Measurements from ENCODE around the gene LRP6. TPM values are rescaled to one million over a fixed set of nuclear protein-coding genes. Genes with fewer than 3 reads are reported as not detected.

The LRP6 gene
- total and polyA plus RNA-seq, 2 donors, result 3.3 to 11.7 TPM

DNA sequence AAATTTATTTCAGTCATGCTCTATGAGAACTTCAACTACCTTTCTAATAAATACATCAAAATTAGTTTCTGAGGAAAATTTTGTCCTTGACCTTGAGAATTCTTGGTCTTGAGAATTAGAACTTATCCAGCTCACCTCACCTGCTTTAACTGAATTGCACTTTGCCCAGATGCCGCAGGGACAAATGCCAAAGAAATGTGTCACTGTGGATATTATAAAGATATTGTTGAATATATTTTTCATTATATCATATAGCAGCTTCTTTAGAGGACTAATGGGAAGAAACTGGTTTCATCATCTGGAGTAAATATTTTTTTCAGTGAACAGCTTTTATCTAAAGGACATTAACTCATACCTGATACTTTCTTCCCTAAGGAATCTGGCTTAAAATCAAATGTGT lies 54.1 kb downstream of the LRP6 start:
- Histone ChIP-seq H3K9me3 (ENCODE audit: control insufficient read depth in 2 of 2, insufficient read depth in 1 of 2, low read length in 1 of 2) (no peaks in the 10 kb centered on the region), H3K4me3 (ENCODE audit: low read length in 2 of 2) (no peak overlapping the region), H3K27ac (ENCODE audit: low read depth in 1 of 2, low read length in 1 of 2) (no peak overlapping the region), H3K36me3 (ENCODE audit: control insufficient read depth in 2 of 2, insufficient read depth in 2 of 2, low read length in 1 of 2) (no peaks in the 10 kb centered on the region), H3K27me3 (ENCODE audit: control insufficient read depth in 2 of 2, insufficient read depth in 1 of 2, low read length in 1 of 2) (no peaks in the 10 kb centered on the region), H3K4me1 (ENCODE audit: control insufficient read depth in 2 of 2, insufficient read depth in 2 of 2, low read length in 2 of 2) (peaks cover 0 to 3% of the 10 kb centered on the region in 2 donors)
- WGBS, result 100% methylated on average over 1 of the region's 1 CpG
- no peak for DNase-seq (ENCODE audit: low read depth in 6 of 9, low spot score in 9 of 9)

DNA sequence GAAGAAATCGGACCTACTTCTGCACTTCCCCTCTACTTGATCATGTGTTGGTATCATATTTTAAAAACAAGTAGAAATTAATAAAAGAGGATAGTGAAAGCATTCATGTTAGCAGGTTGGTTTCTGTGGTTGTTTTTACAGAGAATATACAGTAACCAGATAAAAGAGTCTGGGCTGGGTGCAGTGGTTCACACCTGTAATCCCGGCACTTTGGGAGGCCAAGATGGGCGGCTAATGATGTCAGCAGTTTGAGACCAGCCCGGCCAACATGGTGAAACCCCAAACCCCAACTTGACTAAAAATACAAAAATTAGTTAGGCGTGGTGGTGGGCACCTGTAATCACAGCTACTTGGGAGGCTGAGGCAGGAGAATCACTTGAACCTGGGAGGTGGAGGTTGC lies 55.9 kb downstream of the LRP6 start:
- no peak overlapping the region for H3K4me3 ChIP-seq (ENCODE audit: low read length in 2 of 2)

DNA sequence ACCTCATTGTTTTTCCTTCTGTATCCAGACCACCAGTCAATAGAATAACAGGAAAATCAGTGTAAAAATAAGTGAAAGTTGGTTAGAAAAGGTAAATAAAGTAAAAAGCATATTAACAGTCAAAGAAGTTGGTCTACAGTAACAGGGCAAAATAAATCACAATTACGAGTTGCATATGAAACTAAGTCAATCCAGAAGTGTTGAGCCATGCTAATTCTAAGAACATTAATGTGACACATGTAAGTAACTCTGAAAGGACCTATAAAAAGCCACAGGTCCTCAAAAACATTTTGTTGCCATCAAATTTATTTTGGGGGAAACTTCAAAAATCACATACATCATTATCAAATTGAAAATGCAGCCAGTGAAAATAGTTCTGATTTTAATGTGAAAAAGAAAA lies 56.4 kb downstream of the LRP6 start:
- no peak for DNase-seq (ENCODE audit: low read depth in 6 of 9, low spot score in 9 of 9)
- Histone ChIP-seq H3K27ac (ENCODE audit: low read depth in 1 of 2, low read length in 1 of 2) (no peak overlapping the region), H3K4me1 (ENCODE audit: control insufficient read depth in 2 of 2, insufficient read depth in 2 of 2, low read length in 2 of 2) (no peaks in the 10 kb centered on the region), H3K27me3 (ENCODE audit: control insufficient read depth in 2 of 2, insufficient read depth in 1 of 2, low read length in 1 of 2) (no peaks in the 10 kb centered on the region), H3K36me3 (ENCODE audit: control insufficient read depth in 2 of 2, insufficient read depth in 2 of 2, low read length in 1 of 2) (no peaks in the 10 kb centered on the region), H3K9me3 (ENCODE audit: control insufficient read depth in 2 of 2, insufficient read depth in 1 of 2, low read length in 1 of 2) (no peaks in the 10 kb centered on the region), H3K4me3 (ENCODE audit: low read length in 2 of 2) (no peak overlapping the region)
- 97% methylated on average over 1 of the region's 1 CpG for whole genome bisulfite sequencing

More for the DNA sequence above, 55.9 kb downstream of the LRP6 start:
- Histone ChIP-seq H3K27me3 (ENCODE audit: control insufficient read depth in 2 of 2, insufficient read depth in 1 of 2, low read length in 1 of 2) (no peaks in the 10 kb centered on the region), H3K9me3 (ENCODE audit: control insufficient read depth in 2 of 2, insufficient read depth in 1 of 2, low read length in 1 of 2) (no peaks in the 10 kb centered on the region), H3K27ac (ENCODE audit: low read depth in 1 of 2, low read length in 1 of 2) (no peak overlapping the region), H3K36me3 (ENCODE audit: control insufficient read depth in 2 of 2, insufficient read depth in 2 of 2, low read length in 1 of 2) (no peaks in the 10 kb centered on the region), H3K4me1 (ENCODE audit: control insufficient read depth in 2 of 2, insufficient read depth in 2 of 2, low read length in 2 of 2) (no peaks in the 10 kb centered on the region)
- WGBS, result 38% methylated on average over 5 of the region's 5 CpGs
- DNase-seq (ENCODE audit: low read depth in 6 of 9, low spot score in 9 of 9), result peak in 1 of 9 donors; percentile 15

DNA sequence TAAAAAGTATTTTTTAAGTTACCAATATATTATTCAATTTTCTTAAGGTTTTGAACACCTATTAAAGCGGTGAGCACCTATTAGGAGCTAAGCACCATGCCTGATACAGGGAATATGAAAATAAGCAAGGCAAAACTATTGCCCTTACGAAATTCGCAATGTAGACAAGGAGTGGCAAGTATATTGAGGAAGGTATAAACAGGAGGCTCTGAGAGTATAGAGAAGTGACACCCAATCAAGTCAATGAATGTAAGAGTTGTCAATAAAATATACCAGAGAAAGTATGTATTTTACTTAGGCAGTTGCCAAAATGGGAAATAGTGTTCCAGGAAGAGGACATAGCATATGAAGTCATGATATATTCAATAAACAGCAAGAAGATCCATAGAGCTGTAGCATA lies 57.2 kb downstream of the LRP6 start:
- no peak overlapping the region for H3K27ac ChIP-seq (ENCODE audit: low read depth in 1 of 2, low read length in 1 of 2)
- H3K27me3 ChIP-seq (ENCODE audit: control insufficient read depth in 2 of 2, insufficient read depth in 1 of 2, low read length in 1 of 2), result no peaks in the 10 kb centered on the region
- H3K9me3 ChIP-seq (ENCODE audit: control insufficient read depth in 2 of 2, insufficient read depth in 1 of 2, low read length in 1 of 2), result no peaks in the 10 kb centered on the region
- no peak for DNase-seq (ENCODE audit: low read depth in 6 of 9, low spot score in 9 of 9)
- H3K4me1 ChIP-seq (ENCODE audit: control insufficient read depth in 2 of 2, insufficient read depth in 2 of 2, low read length in 2 of 2), result no peaks in the 10 kb centered on the region
- H3K4me3 ChIP-seq (ENCODE audit: low read length in 2 of 2), result no peak overlapping the region
- 98% methylated on average over 3 of the region's 3 CpGs for WGBS
- H3K36me3 ChIP-seq (ENCODE audit: control insufficient read depth in 2 of 2, insufficient read depth in 2 of 2, low read length in 1 of 2), result no peaks in the 10 kb centered on the region

DNA sequence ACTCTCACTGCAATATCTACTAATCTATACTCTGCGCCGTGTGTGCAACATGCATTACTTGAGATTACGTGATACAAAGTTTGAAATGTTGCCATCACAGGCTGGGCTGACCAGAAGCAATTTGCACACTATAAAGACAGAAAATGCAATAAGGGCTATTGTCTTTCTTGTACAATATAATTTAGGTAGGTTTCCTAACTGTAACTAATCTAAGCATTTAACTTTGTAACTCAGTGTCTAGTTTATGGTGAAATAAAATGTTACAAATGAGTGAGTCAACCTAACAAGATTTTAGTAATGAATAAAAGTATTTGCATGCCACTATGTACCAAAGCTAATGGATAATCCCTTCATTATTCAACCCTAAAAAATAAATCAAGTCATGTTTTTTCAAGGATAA lies 57.8 kb downstream of the LRP6 start:
- Histone ChIP-seq H3K4me3 (ENCODE audit: low read length in 2 of 2) (no peak overlapping the region), H3K9me3 (ENCODE audit: control insufficient read depth in 2 of 2, insufficient read depth in 1 of 2, low read length in 1 of 2) (no peaks in the 10 kb centered on the region), H3K27ac (ENCODE audit: low read depth in 1 of 2, low read length in 1 of 2) (no peak overlapping the region), H3K36me3 (ENCODE audit: control insufficient read depth in 2 of 2, insufficient read depth in 2 of 2, low read length in 1 of 2) (no peaks in the 10 kb centered on the region), H3K27me3 (ENCODE audit: control insufficient read depth in 2 of 2, insufficient read depth in 1 of 2, low read length in 1 of 2) (no peaks in the 10 kb centered on the region), H3K4me1 (ENCODE audit: control insufficient read depth in 2 of 2, insufficient read depth in 2 of 2, low read length in 2 of 2) (no peaks in the 10 kb centered on the region)
- 85% methylated on average over 3 of the region's 3 CpGs for WGBS
- no peak for DNase-seq (ENCODE audit: low read depth in 6 of 9, low spot score in 9 of 9)

DNA sequence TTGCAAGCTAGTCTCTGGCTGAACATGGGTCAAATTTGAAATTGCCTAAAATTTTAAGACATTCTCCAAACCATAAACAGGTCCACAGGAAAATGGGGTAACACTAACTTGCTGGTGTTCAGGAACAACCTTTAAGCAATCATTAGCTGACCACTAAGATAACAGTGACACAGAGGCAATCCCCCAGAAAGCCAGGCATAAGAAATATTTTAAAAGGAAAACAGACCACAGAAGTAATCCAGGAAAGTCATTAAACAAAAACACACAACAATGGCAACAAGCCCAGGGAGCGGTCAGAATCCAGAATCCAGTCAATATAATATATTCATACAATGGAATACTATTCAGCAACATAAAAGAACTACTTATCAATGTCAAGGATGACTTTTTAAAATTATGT lies 59.1 kb downstream of the LRP6 start:
- H3K4me3 ChIP-seq (ENCODE audit: low read length in 2 of 2), result no peak overlapping the region
- no peaks in the 10 kb centered on the region for H3K36me3 ChIP-seq (ENCODE audit: control insufficient read depth in 2 of 2, insufficient read depth in 2 of 2, low read length in 1 of 2)
- no peak overlapping the region for H3K27ac ChIP-seq (ENCODE audit: low read depth in 1 of 2, low read length in 1 of 2)
- no peaks in the 10 kb centered on the region for H3K4me1 ChIP-seq (ENCODE audit: control insufficient read depth in 2 of 2, insufficient read depth in 2 of 2, low read length in 2 of 2)
- H3K27me3 ChIP-seq (ENCODE audit: control insufficient read depth in 2 of 2, insufficient read depth in 1 of 2, low read length in 1 of 2), result no peaks in the 10 kb centered on the region
- no peaks in the 10 kb centered on the region for H3K9me3 ChIP-seq (ENCODE audit: control insufficient read depth in 2 of 2, insufficient read depth in 1 of 2, low read length in 1 of 2)
- WGBS, result 99% methylated on average over 1 of the region's 1 CpG
- no peak for DNase-seq (ENCODE audit: low read depth in 6 of 9, low spot score in 9 of 9)

DNA sequence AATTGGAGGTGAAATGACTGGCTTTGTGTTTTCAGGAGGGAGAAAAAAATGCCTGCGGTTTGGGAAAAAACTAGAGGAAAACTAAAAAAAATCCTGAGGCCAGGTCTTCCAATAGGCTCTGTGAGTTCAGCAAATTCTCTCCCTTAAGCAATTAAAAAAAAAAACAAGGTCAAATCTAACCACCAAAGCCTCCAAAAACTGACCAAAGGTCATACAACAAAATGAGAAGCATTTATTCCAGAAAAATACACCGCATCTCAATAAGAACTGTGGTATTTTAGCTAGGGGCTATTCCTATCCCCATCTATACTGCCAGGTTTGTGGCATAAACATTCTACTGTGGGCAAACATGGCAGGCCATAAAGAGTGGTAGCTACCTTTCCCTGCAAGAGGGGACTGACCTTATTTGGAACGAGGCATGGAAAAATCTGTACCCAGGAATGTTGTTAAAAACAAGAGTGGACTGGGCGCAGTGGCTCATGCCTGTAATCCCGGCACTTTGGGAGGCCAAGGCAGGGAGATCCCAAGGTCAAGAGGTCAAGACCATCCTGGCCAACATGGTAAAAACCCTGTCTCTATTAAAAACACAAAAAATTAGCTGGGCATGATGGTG lies 60.0 kb downstream of the LRP6 start:
- 98% methylated on average over 5 of the region's 5 CpGs for WGBS
- Histone ChIP-seq H3K27me3 (ENCODE audit: control insufficient read depth in 2 of 2, insufficient read depth in 1 of 2, low read length in 1 of 2) (no peaks in the 10 kb centered on the region), H3K4me1 (ENCODE audit: control insufficient read depth in 2 of 2, insufficient read depth in 2 of 2, low read length in 2 of 2) (no peaks in the 10 kb centered on the region), H3K36me3 (ENCODE audit: control insufficient read depth in 2 of 2, insufficient read depth in 2 of 2, low read length in 1 of 2) (no peaks in the 10 kb centered on the region), H3K4me3 (ENCODE audit: low read length in 2 of 2) (no peak overlapping the region), H3K9me3 (ENCODE audit: control insufficient read depth in 2 of 2, insufficient read depth in 1 of 2, low read length in 1 of 2) (no peaks in the 10 kb centered on the region), H3K27ac (ENCODE audit: low read depth in 1 of 2, low read length in 1 of 2) (no peak overlapping the region)
- no peak for DNase-seq (ENCODE audit: low read depth in 6 of 9, low spot score in 9 of 9)

DNA sequence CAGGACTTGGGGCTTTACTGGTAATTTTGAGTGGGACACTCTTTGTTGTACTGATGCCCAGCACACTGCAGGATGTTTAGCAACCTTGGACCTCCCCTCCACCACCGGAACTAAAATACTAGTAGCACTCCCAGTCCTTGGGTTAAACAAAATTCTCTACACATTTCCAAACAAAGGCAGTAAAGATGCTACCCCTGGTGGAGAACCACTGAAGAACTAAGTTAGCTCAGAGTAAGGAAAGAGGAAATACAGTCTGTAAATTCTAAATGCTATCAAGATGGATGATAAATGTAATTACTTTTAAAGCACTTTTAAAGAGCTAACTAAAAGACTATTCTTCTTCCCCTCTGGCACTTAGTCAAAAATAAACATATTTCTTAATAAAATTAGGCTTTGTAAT lies 64.1 kb downstream of the LRP6 start:
- H3K27ac ChIP-seq (ENCODE audit: low read depth in 1 of 2, low read length in 1 of 2), result no peak overlapping the region
- H3K4me1 ChIP-seq (ENCODE audit: control insufficient read depth in 2 of 2, insufficient read depth in 2 of 2, low read length in 2 of 2), result no peaks in the 10 kb centered on the region
- DNase-seq (ENCODE audit: low read depth in 6 of 9, low spot score in 9 of 9), result no peak
- 96% methylated on average over 1 of the region's 1 CpG for WGBS
- H3K27me3 ChIP-seq (ENCODE audit: control insufficient read depth in 2 of 2, insufficient read depth in 1 of 2, low read length in 1 of 2), result no peaks in the 10 kb centered on the region
- no peak overlapping the region for H3K4me3 ChIP-seq (ENCODE audit: low read length in 2 of 2)
- H3K36me3 ChIP-seq (ENCODE audit: control insufficient read depth in 2 of 2, insufficient read depth in 2 of 2, low read length in 1 of 2), result peaks cover 0 to 4% of the 10 kb centered on the region in 2 donors
- H3K9me3 ChIP-seq (ENCODE audit: control insufficient read depth in 2 of 2, insufficient read depth in 1 of 2, low read length in 1 of 2), result peaks cover 0 to 7% of the 10 kb centered on the region in 2 donors

DNA sequence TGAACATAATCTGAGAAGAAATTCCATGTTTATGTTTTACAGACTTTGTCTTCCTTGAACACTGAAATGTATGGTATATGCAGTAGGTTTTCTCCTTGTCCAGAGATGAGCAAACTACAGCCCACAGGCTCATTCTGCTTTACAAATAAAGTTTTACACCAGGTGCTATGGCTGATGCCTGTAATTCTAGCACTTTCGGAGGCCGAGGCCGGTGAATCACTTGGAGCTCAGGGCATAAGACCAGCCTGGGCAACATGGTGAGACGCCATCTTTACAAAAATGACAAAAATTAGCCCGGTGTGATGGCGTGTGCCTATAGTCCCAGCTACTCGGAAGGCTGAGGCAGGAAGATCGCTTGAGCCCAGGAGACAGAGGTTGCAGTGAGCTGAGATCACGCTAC lies 64.7 kb downstream of the LRP6 start:
- 98% methylated on average over 9 of the region's 9 CpGs for WGBS
- Histone ChIP-seq H3K27me3 (ENCODE audit: control insufficient read depth in 2 of 2, insufficient read depth in 1 of 2, low read length in 1 of 2) (no peaks in the 10 kb centered on the region), H3K36me3 (ENCODE audit: control insufficient read depth in 2 of 2, insufficient read depth in 2 of 2, low read length in 1 of 2) (peaks cover 0 to 4% of the 10 kb centered on the region in 2 donors), H3K4me3 (ENCODE audit: low read length in 2 of 2) (no peak overlapping the region), H3K9me3 (ENCODE audit: control insufficient read depth in 2 of 2, insufficient read depth in 1 of 2, low read length in 1 of 2) (peaks cover 0 to 9% of the 10 kb centered on the region in 2 donors), H3K4me1 (ENCODE audit: control insufficient read depth in 2 of 2, insufficient read depth in 2 of 2, low read length in 2 of 2) (no peaks in the 10 kb centered on the region), H3K27ac (ENCODE audit: low read depth in 1 of 2, low read length in 1 of 2) (no peak overlapping the region)
- DNase-seq (ENCODE audit: low read depth in 6 of 9, low spot score in 9 of 9), result no peak

Measured in thymus (tissue), 11 donors.